Hypothalamus (tissue), 51 donors: ENCODE measurements around the gene ALDH3B1.
"Not testable (repeated sequence)": the region's sequence is repeated elsewhere in the genome, so short reads cannot be mapped to it uniquely, and the experiment has no call there.

Source experiments
- DNase-seq, 51 donors: peaks; one replicate each; lab custom pipeline; 2025; lab: John Stamatoyannopoulos, UW

The ALDH3B1 gene, protein sequence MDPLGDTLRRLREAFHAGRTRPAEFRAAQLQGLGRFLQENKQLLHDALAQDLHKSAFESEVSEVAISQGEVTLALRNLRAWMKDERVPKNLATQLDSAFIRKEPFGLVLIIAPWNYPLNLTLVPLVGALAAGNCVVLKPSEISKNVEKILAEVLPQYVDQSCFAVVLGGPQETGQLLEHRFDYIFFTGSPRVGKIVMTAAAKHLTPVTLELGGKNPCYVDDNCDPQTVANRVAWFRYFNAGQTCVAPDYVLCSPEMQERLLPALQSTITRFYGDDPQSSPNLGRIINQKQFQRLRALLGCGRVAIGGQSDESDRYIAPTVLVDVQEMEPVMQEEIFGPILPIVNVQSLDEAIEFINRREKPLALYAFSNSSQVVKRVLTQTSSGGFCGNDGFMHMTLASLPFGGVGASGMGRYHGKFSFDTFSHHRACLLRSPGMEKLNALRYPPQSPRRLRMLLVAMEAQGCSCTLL

DNA sequence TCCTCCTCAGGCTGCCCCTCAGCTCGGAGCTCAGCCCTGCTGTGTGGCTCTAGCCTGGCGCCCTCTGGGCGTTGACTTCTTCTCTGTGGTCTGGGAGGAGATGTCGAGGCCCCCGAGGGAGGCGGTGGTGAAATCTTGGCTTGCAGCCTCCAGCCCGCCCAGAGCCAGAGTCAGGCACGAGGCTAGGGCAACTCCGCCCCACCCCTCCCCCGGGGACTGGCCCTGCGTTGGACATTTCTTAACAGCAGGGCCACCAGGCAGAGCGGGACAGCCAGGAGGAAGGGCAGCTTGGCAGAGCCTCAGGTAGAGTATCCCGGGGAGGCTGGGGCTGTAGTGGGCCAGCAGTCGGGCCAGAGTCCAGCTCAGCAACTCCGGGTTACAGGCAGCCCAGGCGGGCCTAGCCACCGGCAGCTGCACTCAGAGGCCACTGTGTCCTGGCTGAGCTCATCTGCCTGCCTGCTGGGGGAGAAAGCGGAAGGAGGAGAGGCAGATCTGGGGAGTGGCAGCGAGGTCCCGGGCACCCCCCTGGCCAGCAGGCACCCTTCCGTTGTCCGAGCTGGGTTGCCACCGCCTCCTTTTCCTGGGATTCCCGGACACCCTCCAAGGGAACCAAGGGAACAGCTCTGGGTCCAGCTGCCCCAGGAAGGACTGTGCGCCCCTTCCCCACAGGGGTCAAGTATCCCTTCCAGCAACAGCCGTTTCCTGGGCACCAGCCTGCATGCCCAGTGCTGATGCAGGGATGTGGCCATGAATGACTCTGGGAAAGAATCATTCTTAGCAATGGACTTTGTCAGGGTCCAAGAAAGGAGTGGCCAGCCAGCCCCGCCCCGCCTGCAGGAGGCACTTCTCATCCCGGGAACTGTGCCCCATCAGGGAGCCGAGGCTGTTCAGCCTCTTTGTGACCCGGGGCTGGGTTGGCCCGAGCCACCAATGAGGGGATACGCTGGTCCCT, at the start of gene ALDH3B1:
Gene ALDH3B1, plus strand, starts transcription at position 238 of the 952 bp plus-strand sequence. CDS start 4,971 bp downstream, outside the sequence.
- peak in 50 of 51 donors; percentile 33 to 97 (median 82) for DNase-seq

DNA sequence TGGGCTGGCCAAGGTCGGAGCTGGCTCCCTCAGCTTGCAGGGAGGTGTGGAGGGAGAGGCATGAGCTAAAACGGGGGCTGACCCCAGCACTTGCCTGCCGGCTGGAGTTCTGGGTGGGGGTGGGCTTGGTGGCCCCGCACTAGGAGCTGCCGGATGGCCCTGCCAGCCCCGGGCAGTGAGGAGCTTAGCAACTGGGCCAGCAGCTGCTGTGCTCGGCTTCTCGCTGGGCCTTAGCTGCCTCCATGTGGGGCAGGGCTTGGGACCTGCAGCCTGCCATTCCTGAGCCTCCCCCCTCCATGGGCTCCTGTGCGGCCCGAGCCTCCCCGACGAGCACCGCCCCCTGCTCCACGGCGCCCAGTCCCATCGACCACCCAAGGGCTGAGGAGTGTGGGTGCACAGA, 46.9 kb upstream of the ALDH3B1 start:
- DNase-seq: not testable (repeated sequence)

DNA sequence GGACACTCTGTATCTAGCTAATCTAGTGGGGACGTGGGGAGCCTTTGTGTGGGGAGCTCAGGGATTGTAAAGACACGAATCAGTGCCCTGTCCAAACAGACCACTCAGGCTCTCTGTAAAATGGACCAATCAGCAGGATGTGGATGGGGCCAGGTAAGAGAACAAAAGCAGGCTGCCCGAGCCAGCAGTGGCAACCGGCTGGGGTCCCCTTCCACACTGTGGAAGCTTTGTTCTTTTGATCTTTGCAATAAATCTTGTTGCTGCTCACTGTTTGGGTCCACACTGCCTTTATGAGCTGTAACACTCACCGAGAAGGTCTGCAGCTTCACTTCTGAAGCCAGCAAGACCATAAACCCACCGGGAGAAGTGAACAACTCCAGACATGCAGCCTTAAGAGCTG, 46.2 kb upstream of the ALDH3B1 start:
- DNase-seq: not testable (repeated sequence)

DNA sequence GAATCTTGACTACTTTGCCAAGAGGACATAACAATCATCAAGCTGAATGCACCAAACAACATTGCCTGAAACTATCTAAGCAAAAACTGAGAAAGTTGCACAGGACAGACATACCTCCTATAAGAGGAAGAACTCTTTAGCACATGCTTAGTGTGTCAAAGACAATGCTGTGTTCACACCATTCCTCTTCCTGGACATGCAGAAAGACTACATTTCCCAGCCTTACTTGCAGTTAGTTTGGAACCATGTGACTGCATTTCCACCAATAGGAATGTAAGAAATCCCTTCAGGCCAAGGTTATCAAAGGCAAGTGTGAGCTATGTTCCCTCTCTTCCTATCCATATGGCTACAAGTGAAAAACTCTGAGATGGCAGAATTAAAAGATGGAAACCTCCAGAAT, 45.4 kb upstream of the ALDH3B1 start:
- not testable (repeated sequence) for DNase-seq

DNA sequence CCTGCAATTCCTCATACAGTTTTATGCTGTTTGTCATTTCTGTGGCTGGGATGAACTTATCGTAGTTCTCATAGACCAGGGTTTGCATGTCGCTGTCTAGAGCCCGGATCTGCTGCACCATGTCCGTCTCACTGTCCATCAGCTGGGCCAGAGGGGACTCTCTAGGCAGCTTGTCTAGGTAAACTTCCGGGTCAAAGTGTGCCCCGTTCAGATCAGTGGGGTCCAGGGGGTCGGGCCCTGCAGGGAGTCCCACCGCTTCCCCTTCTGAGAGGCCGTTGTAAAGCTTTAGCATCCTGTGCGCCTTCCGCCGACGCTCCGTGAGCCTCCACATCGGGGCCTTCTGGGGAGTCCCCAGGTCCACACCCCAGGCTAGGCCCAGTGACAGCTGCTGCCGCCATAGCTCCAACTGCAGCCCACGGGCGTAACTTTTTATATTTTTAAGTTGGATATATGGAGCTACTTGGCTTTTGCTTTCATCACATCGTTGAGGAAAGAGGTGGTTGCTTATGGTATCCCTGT, 44.2 kb upstream of the ALDH3B1 start:
- DNase-seq: not testable (repeated sequence)

DNA sequence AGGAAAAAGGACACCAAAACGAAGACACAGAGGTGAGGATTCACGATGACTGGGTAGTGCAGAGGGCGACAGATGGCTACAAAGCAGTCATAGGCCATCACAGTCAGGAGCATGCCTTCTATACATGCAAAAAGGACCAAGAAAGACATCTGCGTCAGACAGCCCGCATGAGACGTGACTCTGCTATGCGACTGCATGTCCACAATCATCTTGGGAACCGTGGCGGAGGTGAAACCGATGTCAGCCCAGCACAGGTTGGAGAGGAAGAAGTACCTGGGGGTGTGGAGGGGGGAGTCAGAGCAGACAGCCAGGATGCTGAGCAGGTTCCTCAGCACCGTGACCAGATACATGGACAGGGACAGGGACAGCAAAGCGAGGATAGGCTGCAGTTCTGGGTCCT, 35.4 kb upstream of the ALDH3B1 start:
- DNase-seq: not testable (repeated sequence)

DNA sequence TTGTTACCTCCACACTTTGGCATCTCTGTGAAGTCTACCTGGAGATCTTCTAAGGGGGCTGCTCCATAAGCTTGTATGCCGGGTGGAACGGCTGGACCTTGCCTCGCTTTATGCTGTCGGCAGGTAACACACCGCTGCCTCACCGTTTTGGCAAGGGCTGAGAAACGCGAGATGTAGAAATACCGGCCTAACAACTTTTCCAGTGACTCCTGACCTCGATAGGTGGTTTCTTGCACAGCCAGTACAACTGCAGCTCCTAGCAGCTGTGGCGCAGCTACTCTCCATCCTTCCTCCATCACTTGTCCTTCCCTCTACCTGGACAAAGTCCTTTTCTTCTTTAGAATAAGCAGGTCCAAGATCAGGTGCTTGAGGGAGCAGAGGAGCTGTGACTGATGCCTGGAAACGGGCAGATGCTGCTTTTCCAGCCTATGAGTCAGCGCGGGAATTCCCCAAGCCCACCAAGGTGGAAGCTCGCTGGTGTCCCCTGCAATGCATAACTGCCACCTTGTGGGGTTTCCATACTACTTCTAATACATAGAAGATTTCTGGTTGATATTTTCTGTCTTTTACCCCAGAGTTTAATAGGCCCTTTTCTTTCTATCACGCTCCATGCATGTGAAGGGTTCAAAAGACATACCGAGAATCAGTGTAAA, 31.2 kb upstream of the ALDH3B1 start:
- not testable (repeated sequence) for DNase-seq

DNA sequence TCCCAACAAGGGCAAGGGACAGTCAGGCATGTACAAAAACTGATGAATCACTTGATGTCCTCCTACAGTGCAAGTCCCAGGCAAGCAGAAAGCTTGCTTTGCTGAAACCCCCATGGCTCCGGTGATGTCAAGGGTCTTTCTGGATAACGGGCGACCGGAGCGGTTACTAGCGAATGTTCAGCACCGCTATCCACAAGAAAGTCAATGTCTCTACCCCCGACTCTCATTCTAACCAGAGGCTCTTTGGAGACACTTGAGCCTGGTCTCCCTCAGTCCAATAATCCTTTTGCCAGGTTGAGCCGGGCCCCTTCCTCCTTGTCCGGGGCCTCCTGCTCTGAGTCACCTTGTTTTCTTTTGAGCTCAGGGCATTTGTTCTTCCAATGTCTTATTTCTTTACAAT, 28.9 kb upstream of the ALDH3B1 start:
- DNase-seq: not testable (repeated sequence)

DNA sequence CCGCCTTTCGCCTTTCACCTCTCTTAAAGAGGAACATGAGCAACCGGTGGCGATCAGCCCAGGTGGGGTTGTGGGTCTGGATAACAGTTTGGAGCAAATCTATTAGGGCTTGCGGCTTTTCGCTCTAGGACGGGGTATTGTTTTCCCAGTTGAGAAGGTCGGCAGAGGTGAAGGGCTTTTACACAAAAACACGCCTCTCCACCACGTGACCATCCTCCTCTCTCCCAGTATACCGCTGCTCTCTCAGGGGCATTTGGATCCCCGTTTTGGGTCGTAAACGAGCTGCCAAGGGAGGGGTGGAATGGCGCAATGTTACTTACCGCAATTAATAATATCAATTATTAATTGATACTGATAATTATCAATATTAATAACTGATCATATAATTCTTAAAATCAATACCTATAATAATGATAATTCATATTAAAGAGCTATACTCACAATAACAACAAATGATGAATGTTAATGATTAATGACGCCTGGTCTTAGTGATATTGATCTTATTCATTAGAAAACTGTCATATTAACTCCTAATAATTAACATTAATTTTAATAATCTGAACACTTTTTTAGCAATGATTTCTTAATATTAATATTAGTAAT, 27.8 kb upstream of the ALDH3B1 start:
- DNase-seq: not testable (repeated sequence)

DNA sequence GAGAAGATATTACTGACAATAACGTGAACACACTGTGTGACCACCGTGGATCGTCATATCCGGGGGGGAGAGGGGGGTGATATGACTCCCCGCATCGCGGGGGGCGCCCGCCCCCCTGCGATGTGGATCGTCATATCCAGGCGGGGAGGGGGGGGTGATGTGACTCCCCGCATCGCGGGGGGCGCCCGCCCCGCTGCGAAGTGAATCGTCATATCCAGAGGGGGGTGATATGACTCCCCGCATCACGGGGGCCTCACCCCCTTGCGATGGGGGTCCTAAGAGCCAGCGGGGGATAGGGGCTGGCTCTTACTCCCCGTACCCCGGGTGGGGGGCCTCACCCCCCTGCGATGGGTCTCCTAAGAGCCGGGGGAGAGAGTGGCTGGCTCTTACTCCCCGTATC, 26.2 kb upstream of the ALDH3B1 start:
- no peak for DNase-seq

DNA sequence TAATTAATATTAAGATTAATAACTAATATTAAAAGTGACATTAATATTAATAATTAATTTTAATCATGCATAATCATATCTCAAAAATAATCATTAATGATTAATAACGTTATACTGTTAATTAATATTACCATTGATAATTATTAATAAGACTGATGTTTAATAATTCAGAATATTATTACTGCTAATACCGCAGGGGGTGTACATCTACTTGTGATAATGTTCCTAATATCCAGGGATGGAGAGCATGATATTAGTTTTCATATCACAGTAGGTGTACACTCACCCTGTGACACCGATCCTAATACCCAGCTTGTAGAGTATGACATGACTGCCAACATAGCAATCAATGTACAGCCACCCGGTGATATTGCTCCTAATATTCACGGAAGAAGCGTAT, 24.8 kb upstream of the ALDH3B1 start:
- not testable (repeated sequence) for DNase-seq

DNA sequence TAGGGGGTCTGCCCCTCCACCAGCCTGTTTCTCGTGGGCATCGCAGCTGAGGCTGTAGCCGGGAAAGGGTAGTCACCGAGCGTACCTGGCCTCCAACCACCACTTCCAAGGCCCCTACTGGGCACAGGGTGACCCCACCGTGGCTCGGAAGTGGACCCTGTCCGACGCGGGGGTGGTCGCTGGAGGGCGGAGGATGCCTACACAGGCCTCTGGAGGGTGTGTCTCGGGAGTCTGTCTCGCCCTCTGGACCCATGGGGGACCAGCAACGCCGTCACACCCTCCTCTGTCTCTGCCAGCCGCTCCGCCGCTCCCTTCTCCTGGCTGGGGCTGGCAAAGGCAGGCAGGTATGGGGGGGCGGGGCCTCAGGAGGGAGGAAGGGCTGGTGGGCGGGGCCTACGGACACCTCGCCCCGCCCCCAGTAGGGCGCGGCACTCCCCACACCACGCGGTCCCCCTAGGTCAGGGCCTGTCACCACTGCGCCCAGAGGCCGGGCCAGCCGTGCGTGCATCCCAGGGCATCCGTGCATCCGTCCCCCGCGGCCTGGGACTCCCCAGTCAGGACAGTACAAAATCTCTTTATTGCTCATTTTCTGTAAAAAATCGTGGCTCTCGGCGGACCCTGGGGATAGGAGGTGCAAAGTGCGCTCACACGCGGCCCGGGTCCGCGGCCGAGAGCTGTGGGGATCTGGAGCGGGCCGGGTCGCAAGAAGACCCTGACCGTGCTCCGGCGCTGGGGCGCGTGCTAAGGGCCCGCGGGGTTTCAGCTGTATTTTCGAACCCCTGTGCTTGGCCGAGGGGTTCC, 19.4 kb upstream of the ALDH3B1 start:
- not testable (repeated sequence) for DNase-seq

DNA sequence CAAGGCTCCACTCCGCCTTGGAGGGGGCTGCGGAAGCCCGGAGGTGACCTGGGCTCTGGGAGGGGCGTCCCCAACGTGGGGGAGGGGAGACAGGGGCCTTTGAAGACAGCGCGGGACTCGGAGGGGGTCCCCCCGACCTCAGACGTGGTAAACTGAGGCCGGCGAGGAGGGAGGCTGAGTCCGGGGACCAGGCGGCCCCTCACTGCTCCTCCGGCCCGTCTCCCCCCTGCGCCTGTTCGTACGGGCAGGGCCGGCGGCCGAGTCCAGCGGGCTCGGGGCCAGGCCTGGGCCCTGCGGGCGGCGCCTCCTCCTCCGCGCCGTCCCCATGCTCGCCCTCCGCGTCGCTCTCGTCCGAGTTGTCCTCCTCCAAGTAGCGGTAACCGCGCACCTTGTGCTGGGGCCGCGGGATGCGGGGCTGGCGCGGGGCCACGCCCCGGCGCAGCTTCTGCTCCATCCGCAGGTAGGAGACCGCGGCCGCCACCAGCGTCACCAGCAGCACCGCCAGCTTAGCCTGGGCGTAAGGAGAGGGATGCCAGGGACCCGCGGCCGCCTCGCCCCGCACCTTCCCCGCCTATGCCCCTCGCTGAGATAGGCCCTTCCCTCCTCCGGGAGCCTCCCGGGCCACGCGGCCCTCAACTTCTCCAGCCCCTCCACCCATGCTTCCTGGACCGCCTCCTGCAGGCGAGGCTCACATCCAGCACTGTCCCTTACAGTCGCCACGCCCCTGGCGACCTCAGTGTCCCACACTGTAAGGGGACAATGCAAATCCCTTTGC, 18.6 kb upstream of the ALDH3B1 start:
- not testable (repeated sequence) for DNase-seq

DNA sequence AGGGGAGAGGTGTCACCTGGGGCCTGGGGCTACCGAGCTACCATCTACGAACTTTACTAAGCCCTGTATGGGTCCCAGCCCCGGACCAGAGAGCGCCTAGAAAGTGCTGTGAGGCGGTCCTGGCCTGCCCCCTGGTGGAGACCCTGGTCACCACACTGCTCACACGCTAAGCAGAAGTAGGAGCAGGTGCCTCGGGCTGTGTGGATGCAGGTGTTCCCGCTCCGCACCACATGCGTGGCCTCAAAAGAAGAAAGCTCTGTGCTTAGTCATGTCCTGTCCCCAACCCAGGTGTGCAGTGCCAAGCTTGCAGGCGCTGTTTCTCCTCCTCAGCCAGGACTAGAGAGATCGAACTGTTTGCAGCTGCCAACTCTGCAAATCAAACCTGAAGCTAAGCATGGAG, 16.3 kb upstream of the ALDH3B1 start:
- DNase-seq: peak in 4 of 51 donors; percentile 1 to 33 (median 19)

DNA sequence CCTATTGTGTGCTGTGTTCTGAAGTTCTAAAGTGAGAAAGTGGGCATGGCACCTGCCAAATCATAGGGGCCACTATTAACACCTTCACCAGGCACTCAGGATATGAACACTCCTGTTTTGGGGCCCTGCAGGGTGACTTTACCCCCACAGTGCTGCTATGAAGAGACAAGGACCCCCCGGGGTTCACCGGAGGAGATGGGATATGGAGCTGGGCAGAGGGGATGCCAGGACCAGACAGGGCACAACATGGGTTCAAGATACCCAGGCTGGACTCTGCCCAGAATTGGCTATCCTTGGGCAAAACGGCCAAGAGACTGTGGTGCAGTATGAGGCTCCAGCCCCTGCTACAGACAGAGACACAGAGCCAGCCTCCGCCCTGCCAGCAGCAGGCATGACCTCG, 15.7 kb upstream of the ALDH3B1 start:
- DNase-seq: not testable (repeated sequence)

DNA sequence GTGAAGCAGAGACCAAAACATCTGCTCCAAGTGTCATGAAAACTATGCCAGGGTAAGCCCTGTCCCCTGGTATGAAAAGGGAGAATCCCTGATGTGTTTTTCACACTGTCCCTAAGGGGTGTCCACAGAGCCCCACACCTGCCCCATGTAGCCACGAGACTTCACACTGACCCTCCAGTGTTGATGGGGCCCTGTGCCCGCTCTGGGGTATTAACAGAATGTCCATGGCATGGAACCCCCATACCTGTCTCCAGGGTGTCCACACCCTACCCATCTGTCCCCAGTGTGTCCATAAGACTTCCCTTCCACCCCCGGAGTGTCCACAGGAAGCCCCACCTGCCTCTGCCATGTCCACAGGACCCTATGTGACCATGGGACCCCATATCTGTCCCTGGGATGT, 15.0 kb upstream of the ALDH3B1 start:
- not testable (repeated sequence) for DNase-seq

DNA sequence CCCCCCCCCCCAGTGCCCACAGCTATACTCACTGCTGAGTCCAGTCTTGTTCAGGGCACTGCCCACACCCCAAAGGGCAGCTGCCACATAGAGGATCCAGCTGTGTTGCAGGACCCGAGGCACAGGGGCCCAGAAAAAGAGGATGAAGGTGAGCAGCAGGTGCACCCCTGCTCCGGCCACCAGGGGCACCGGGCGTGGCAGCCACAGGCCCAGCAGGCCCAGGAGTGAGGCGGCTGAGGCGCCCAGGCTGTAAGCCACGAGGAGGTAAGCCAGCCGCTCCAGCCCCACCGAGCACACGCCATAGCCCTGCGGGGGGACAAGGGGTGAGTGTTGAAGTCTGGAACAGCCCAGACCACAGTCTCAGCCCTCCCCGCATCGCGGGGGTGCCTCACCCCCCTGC, 14.5 kb upstream of the ALDH3B1 start:
- not testable (repeated sequence) for DNase-seq

DNA sequence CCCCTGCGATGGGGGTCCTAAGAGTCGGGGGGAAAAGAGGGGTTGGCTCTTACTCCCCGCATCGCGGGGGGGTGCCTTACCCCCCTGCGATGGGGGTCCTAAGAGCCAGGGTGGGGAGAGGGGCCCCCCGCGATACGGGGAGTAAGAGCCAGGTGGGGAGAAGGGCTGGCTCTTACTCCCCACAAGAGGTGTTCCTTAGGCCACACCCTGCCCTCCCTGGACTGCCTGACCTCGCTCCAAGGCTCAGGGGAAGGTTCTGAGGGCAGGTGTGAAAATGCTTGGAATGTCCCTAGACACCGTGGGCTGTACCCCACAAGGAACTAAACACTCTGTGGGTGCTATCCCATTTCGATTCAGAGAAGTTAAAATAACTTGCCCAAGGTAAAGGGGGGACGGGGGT, 14.1 kb upstream of the ALDH3B1 start:
- no peak for DNase-seq
